ENCODE measurements around the gene ZNF185.

The ZNF185 gene

GRCh38 chrX:152913910-152914309 is 16.0 kb downstream of the ZNF185 start:
- no peak for DNase-seq
- Histone ChIP-seq H3K27ac (no peak overlapping the region), H3K36me3 (replicated peaks) (no peaks in the 10 kb centered on the region), H3K27me3 (replicated peaks) (no peaks in the 10 kb centered on the region), H3K4me3 (ENCODE audit: low read depth, low read length) (no peak overlapping the region)
- no peak for TF ChIP-seq CTCF (IDR thresholded peaks at IDR 0.05; ENCODE audit: low read depth, low read length, missing control alignments)
- in situ Hi-C loops (cut with HindIII; ENCODE audit: low pct_ligation_motif_present, low sequenced_read_pairs), result no loop called here

GRCh38 chrX:152915541-152916241 is 17.8 kb downstream of the ZNF185 start:
- DNase-seq, result peak; percentile 65
- in situ Hi-C loops (cut with HindIII; ENCODE audit: low pct_ligation_motif_present, low sequenced_read_pairs), result no loop called here
- H3K27me3 ChIP-seq (replicated peaks), result no peaks in the 10 kb centered on the region
- peak; percentile 79 for TF ChIP-seq CTCF (IDR thresholded peaks at IDR 0.05; ENCODE audit: low read depth, low read length, missing control alignments)
- H3K4me3 ChIP-seq (ENCODE audit: low read depth, low read length), result no peak overlapping the region
- no peaks in the 10 kb centered on the region for H3K36me3 ChIP-seq (replicated peaks)
- peak overlapping the region; percentile 38 for H3K27ac ChIP-seq

- H3K4me3 ChIP-seq (ENCODE audit: low read depth, low read length), result no peak overlapping the region
- no peaks in the 10 kb centered on the region for H3K36me3 ChIP-seq (replicated peaks)
- no peaks in the 10 kb centered on the region for H3K27me3 ChIP-seq (replicated peaks)
- in situ Hi-C loops (cut with HindIII; ENCODE audit: low pct_ligation_motif_present, low sequenced_read_pairs), result no loop called here
- H3K27ac ChIP-seq, result no peak overlapping the region
- no peak for TF ChIP-seq CTCF (IDR thresholded peaks at IDR 0.05; ENCODE audit: low read depth, low read length, missing control alignments)
- DNase-seq, result no peak
Measured at GRCh38 chrX:152917656-152918579, 20.1 kb downstream of the ZNF185 start.

- H3K27ac ChIP-seq, result no peak overlapping the region
- no peak for TF ChIP-seq CTCF (IDR thresholded peaks at IDR 0.05; ENCODE audit: low read depth, low read length, missing control alignments)
- in situ Hi-C loops (cut with HindIII; ENCODE audit: low pct_ligation_motif_present, low sequenced_read_pairs), result no loop called here
- DNase-seq, result no peak
- H3K36me3 ChIP-seq (replicated peaks), result no peaks in the 10 kb centered on the region
- no peak overlapping the region for H3K4me3 ChIP-seq (ENCODE audit: low read depth, low read length)
- H3K27me3 ChIP-seq (replicated peaks), result no peaks in the 10 kb centered on the region
Measured at GRCh38 chrX:152918707-152919106, 20.8 kb downstream of the ZNF185 start.

- no peaks in the 10 kb centered on the region for H3K27me3 ChIP-seq (replicated peaks)
- H3K36me3 ChIP-seq (replicated peaks), result no peaks in the 10 kb centered on the region
- H3K4me3 ChIP-seq (ENCODE audit: low read depth, low read length), result no peak overlapping the region
- in situ Hi-C loops (cut with HindIII; ENCODE audit: low pct_ligation_motif_present, low sequenced_read_pairs), result no loop called here
- TF ChIP-seq CTCF (IDR thresholded peaks at IDR 0.05; ENCODE audit: low read depth, low read length, missing control alignments), result no peak
- DNase-seq, result no peak
- no peak overlapping the region for H3K27ac ChIP-seq
Measured at GRCh38 chrX:152923599-152923998, 25.7 kb downstream of the ZNF185 start.

All from brain microvascular endothelial cell (primary cell).